MM.1S (cell line): Measurements from ENCODE around the gene BARHL1.

ENCODE experiments used
- DNase-seq: peaks from one replicate; pipeline ENCODE4 v3.0.0-alpha.2; 2015
- H2AFZ ChIP-seq: fragments of 300-600 bp; sonication (generic); 2 replicates; pipeline ENCODE4 v1.6.0; 2016; ENCODE audit warnings: antibody characterized with exemption, low read length
- H3F3A ChIP-seq: fragments of 300-600 bp; sonication (generic); 2 replicates; pipeline ENCODE4 v1.6.1; 2016; ENCODE audit warnings: mild to moderate bottlenecking, antibody characterized with exemption, low read length, moderate library complexity, mixed read lengths; ENCODE audit not compliant: insufficient read depth
- H3K27ac ChIP-seq: fragments of 300-600 bp; sonication (generic); 2 replicates; pipeline ENCODE4 v1.5.1; 2016; ENCODE audit warnings: mild to moderate bottlenecking, low read length
- H3K27me3 ChIP-seq: fragments of 300-600 bp; sonication (generic); replicated peaks from 2 replicates; pipeline ENCODE4 v1.6.0; 2016; ENCODE audit warnings: low read length; ENCODE audit not compliant: insufficient read depth
- H3K36me3 ChIP-seq: fragments of 300-600 bp; sonication (generic); replicated peaks from 2 replicates; pipeline ENCODE4 v1.6.1; 2016; ENCODE audit warnings: mild to moderate bottlenecking, low read length, mixed read lengths; ENCODE audit not compliant: insufficient read depth
- H3K4me1 ChIP-seq: fragments of 300-600 bp; sonication (generic); 2 replicates; pipeline ENCODE4 v1.6.1; 2016; ENCODE audit warnings: low read length, mixed read lengths
- H3K4me2 ChIP-seq: fragments of 300-600 bp; sonication (generic); 2 replicates; pipeline ENCODE4 v1.6.0; 2016; ENCODE audit warnings: low read depth, low read length
- H3K4me3 ChIP-seq: fragments of 300-600 bp; sonication (generic); 2 replicates; pipeline ENCODE4 v1.5.1; 2016; ENCODE audit warnings: low read length, mixed read lengths
- H3K79me2 ChIP-seq: fragments of 300-600 bp; sonication (generic); 2 replicates; pipeline ENCODE4 v1.6.1; 2016; ENCODE audit warnings: mixed run types, low read length, mixed read lengths
- H3K9ac ChIP-seq: fragments of 300-600 bp; sonication (generic); 2 replicates; pipeline ENCODE4 v1.6.1; 2016; ENCODE audit warnings: low read length, mixed read lengths
- H3K9me2 ChIP-seq: fragments of 300-600 bp; sonication (generic); replicated peaks from 2 replicates; pipeline ENCODE4 v1.6.1; 2016; ENCODE audit warnings: mild to moderate bottlenecking, low read length, mixed read lengths; ENCODE audit not compliant: insufficient read depth
- H3K9me3 ChIP-seq: fragments of 300-600 bp; sonication (generic); replicated peaks from 2 replicates; pipeline ENCODE4 v1.6.1; 2016; ENCODE audit warnings: mild to moderate bottlenecking, low read length, mixed read lengths; ENCODE audit not compliant: insufficient read depth
- H4K20me1 ChIP-seq: fragments of 300-600 bp; sonication (generic); 2 replicates; pipeline ENCODE4 v1.6.1; 2016; ENCODE audit warnings: mild to moderate bottlenecking, low read length, moderate library complexity, mixed read lengths; ENCODE audit not compliant: insufficient read depth
- EZH2 ChIP-seq: fragments of 300-600 bp; sonication (generic); optimal IDR thresholded peaks from 2 replicates; pipeline ENCODE3; 2017; ENCODE audit warnings: low read depth, mild to moderate bottlenecking, antibody characterized with exemption, low read length, mixed read lengths
- EZH2phosphoT487 ChIP-seq: fragments of 300-600 bp; sonication (generic); IDR thresholded peaks from 2 replicates; pipeline ENCODE4 v1.6.1; 2018; ENCODE audit warnings: antibody characterized with exemption, low read length
- TF ChIP-seq, protein P1 (sequence below): fragments of 300-600 bp; sonication (generic); IDR thresholded peaks from 2 replicates; pipeline ENCODE4 v1.5.1; 2016; ENCODE audit warnings: antibody characterized with exemption, low read length, mixed read lengths

BARHL1 gene

DNA sequence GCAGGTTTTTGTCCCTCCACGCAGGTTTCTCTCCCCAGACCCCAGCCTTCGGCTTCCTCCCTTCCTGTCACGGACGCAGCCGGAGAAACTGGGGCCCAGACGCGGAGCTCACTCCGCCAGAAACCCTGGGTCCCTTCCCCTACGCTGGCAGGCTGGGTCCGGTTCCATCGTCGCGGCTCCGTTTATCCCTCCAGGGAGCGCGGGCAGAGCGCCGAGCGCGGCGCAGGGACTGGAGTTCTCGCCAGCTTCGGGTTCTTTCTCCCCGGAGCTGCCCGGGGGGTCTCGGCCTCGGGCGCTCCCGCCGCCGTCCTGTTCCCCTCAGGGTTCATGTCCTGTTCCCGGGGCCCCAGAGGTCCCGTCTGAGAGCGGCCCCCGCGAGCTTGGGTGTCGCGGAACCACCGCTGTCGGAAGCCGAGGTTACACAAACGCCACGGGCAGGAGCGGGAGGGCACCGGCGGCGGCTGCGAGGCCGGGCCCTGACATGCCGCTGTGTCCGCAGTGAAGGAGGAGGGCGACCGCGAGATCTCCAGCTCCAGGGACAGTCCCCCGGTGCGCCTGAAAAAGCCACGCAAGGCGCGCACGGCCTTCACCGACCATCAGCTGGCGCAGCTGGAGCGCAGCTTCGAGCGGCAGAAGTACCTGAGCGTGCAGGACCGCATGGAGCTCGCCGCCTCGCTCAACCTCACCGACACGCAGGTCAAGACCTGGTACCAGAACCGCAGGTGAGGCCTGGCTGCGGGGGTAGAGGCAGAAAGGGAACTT is 4.6 kb downstream of the BARHL1 start:
- H3K4me1 ChIP-seq, result no peaks in the 10 kb centered on the region
- H3K79me2 ChIP-seq, result no peaks in the 10 kb centered on the region
- H3K4me3 ChIP-seq, result no peak overlapping the region
- no peak overlapping the region for H3K27ac ChIP-seq
- H3K4me2 ChIP-seq, result no peak overlapping the region
- DNase-seq, result no peak
- H3F3A ChIP-seq, result no peaks in the 10 kb centered on the region
- H2AFZ ChIP-seq, result no peak overlapping the region
- no peak overlapping the region for H3K9ac ChIP-seq
- no peaks in the 10 kb centered on the region for H3K9me3 ChIP-seq
- no peaks in the 10 kb centered on the region for H3K36me3 ChIP-seq
- no peaks in the 10 kb centered on the region for H3K9me2 ChIP-seq
- peaks cover 55% of the 10 kb centered on the region for H3K27me3 ChIP-seq
- no peaks in the 10 kb centered on the region for H4K20me1 ChIP-seq
- no peak for TF ChIP-seq EZH2phosphoT487
- TF ChIP-seq EZH2, result no peak
- TF ChIP-seq, protein P1, sequence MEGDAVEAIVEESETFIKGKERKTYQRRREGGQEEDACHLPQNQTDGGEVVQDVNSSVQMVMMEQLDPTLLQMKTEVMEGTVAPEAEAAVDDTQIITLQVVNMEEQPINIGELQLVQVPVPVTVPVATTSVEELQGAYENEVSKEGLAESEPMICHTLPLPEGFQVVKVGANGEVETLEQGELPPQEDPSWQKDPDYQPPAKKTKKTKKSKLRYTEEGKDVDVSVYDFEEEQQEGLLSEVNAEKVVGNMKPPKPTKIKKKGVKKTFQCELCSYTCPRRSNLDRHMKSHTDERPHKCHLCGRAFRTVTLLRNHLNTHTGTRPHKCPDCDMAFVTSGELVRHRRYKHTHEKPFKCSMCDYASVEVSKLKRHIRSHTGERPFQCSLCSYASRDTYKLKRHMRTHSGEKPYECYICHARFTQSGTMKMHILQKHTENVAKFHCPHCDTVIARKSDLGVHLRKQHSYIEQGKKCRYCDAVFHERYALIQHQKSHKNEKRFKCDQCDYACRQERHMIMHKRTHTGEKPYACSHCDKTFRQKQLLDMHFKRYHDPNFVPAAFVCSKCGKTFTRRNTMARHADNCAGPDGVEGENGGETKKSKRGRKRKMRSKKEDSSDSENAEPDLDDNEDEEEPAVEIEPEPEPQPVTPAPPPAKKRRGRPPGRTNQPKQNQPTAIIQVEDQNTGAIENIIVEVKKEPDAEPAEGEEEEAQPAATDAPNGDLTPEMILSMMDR, result no peak

DNA sequence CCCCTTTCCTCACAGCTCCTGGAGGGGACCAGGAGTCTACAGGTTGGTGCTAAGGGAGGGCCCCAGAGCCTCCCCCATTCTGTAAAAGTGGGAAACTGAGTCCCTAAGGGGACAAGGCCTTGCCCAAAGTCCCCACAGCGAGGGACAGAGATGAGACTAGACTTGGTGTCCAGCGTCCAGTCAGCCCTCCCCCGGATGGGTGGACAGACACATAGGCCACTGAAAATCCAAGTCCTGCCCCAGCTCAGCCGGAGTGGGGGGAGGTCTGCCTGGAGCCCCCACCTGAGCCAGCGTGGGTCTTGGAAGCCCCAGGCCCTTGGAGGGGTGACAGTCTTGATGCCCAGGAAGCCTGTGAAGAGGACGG is 5.2 kb downstream of the BARHL1 start:
- Histone ChIP-seq H3K4me3 (no peak overlapping the region), H3K9ac (no peak overlapping the region), H3F3A (no peaks in the 10 kb centered on the region), H3K4me2 (no peak overlapping the region), H2AFZ (no peak overlapping the region), H4K20me1 (no peaks in the 10 kb centered on the region), H3K9me2 (no peaks in the 10 kb centered on the region), H3K27me3 (peaks cover 55% of the 10 kb centered on the region), H3K4me1 (no peaks in the 10 kb centered on the region), H3K36me3 (no peaks in the 10 kb centered on the region), H3K79me2 (no peaks in the 10 kb centered on the region), H3K9me3 (no peaks in the 10 kb centered on the region), H3K27ac (no peak overlapping the region)
- DNase-seq, result no peak
- TF ChIP-seq EZH2 (no peak), EZH2phosphoT487 (no peak)
- TF ChIP-seq, protein P1, result no peak

DNA sequence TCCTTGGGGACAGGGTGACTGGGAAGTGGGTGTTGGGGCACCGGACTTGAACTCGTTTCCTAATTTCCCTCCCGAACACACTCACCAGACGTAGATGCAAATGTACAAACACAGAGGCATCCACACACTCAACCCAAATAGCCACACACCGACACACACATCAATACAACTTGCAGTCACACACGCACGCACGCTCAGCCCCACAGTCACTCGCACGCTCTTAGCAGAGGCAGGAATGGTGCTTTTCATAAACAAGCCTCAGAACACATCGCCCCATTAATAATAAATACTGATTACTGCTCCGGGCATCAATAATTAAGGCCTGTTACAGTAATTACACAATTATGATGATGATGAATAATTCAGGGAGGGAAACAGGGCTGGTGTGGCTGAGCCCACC is 5.7 kb downstream of the BARHL1 start:
- Histone ChIP-seq H3K4me3 (no peak overlapping the region), H4K20me1 (no peaks in the 10 kb centered on the region), H3K4me2 (no peak overlapping the region), H3K27ac (no peak overlapping the region), H3K36me3 (no peaks in the 10 kb centered on the region), H3K9ac (no peak overlapping the region), H3K9me3 (no peaks in the 10 kb centered on the region), H3K79me2 (no peaks in the 10 kb centered on the region), H3K27me3 (peaks cover 53% of the 10 kb centered on the region), H3F3A (no peaks in the 10 kb centered on the region), H3K4me1 (no peaks in the 10 kb centered on the region), H3K9me2 (no peaks in the 10 kb centered on the region), H2AFZ (no peak overlapping the region)
- TF ChIP-seq EZH2phosphoT487 (no peak), EZH2 (no peak)
- TF ChIP-seq, protein P1, result no peak
- DNase-seq, result no peak
